K562 (cell line): ENCODE results near the gene TAS2R10. TPM values are rescaled to one million over a fixed set of nuclear protein-coding genes. Genes with fewer than 3 reads are reported as not detected.

Experiments
- ATAC-seq: fragments of 200-7000 bp; cut with Tn5 transposase; 3 replicates; pipeline ENCODE4 v1.9.1; 2020; ENCODE audit warnings: moderate library complexity
- BruUV-seq: library from RNA; stranded (reverse); fragments of 400-500 nt; replicated peaks from 2 replicates; lab custom pipeline; 2021; lab: Mats Ljungman, UMichigan
- CTCF ChIA-PET: fragments of 300-600 bp; formaldehyde crosslinking; extraction: SDS; loops from one replicate; lab custom pipeline; 2021; ENCODE audit warnings: low intra/inter-chr PET ratio; lab: Yijun Ruan, JAX
- POLR2A ChIA-PET: fragments of 300-600, 350-650 bp; sonication (Branson Sonifier 250); formaldehyde crosslinking; extraction: SDS; loops from one replicate; lab custom pipeline; 2021; ENCODE audit warnings: antibody characterized with exemption, inconsistent platforms; lab: Yijun Ruan, JAX
- DNase-seq, 4 experiments: peaks; one replicate each; pipeline versions ENCODE4 v3.0.0 to v3.0.0-alpha.2; 2011 to 2018; ENCODE audit warnings: low spot score in 3 of 4, mixed read lengths in 3 of 4; ENCODE audit errors: extremely low read depth in 1 of 4
- FAIRE-seq: peaks from 2 replicates; lab custom pipeline; 2011; peaks lifted over from hg19 to GRCh38; lab: Jason Lieb, UNC
- H2AFZ ChIP-seq: 2 replicates; pipeline ENCODE4 v1.6.0; 2011; ENCODE audit warnings: low read depth, low read length, control low read depth, inconsistent platforms
- H3K27ac ChIP-seq: fragments of 200-600 bp; 3 replicates; pipeline ENCODE4 v1.8.0; 2011; ENCODE audit warnings: low read depth, mild to moderate bottlenecking, control low read depth, inconsistent platforms, low read length, moderate library complexity, mixed read lengths; ENCODE audit errors: extremely low read depth
- H3K27me3 ChIP-seq, 2 experiments: fragments of 300-600 bp in 1 of 2; 2 replicates in 1 of 2; 3 replicates in 1 of 2; pipeline versions ENCODE4 v1.6.0 to v1.8.0; 2011; ENCODE audit warnings: inconsistent platforms in 2 of 2, low read length in 2 of 2, mild to moderate bottlenecking in 1 of 2, mixed read lengths in 1 of 2, moderate library complexity in 1 of 2; ENCODE audit not compliant: control insufficient read depth in 2 of 2, insufficient read depth in 2 of 2
- H3K36me3 ChIP-seq: fragments of 300-600 bp; 3 replicates; pipeline ENCODE4 v1.8.0; 2011; ENCODE audit warnings: mild to moderate bottlenecking, low read length, inconsistent platforms; ENCODE audit not compliant: control insufficient read depth, insufficient read depth
- H3K4me1 ChIP-seq, 2 experiments: fragments of 200-600 bp in 1 of 2; replicated peaks in 1 of 2; 2 replicates in 1 of 2; 3 replicates in 1 of 2; pipeline versions ENCODE4 v1.5.1 to v1.8.0; 2011; ENCODE audit warnings: inconsistent platforms in 2 of 2, low read length in 2 of 2, mild to moderate bottlenecking in 1 of 2, mixed read lengths in 1 of 2, moderate library complexity in 1 of 2; ENCODE audit not compliant: control insufficient read depth in 2 of 2, insufficient read depth in 2 of 2
- H3K4me2 ChIP-seq: 2 replicates; pipeline ENCODE4 v1.6.1; 2011; ENCODE audit warnings: low read length, control low read depth, inconsistent platforms, mixed read lengths; ENCODE audit not compliant: insufficient read depth
- H3K4me3 ChIP-seq: fragments of 200-600 bp; sonication (generic), shearing (Covaris generic); 2 replicates; pipeline ENCODE4 v1.5.1; 2016; ENCODE audit warnings: control low read depth, inconsistent platforms
- H3K79me2 ChIP-seq: fragments of 200-600 bp; 3 replicates; pipeline ENCODE4 v1.8.0; 2011; ENCODE audit warnings: low read length, inconsistent platforms; ENCODE audit not compliant: control insufficient read depth, insufficient read depth
- H3K9ac ChIP-seq, 2 experiments: 2 replicates each; pipeline versions ENCODE4 v1.6.0 to v1.6.1; 2011; ENCODE audit warnings: low read depth in 2 of 2, low read length in 2 of 2, control low read depth in 1 of 2, inconsistent platforms in 1 of 2, mild to moderate bottlenecking in 1 of 2, mixed read lengths in 1 of 2; ENCODE audit not compliant: insufficient read depth in 1 of 2
- H3K9me1 ChIP-seq: one replicate; pipeline ENCODE4 v1.6.0; 2011; ENCODE audit warnings: inconsistent platforms, mild to moderate bottlenecking, low read length, moderate library complexity; ENCODE audit not compliant: control insufficient read depth, insufficient read depth
- H3K9me3 ChIP-seq: replicated peaks from 2 replicates; pipeline ENCODE4 v1.5.1; 2011; ENCODE audit warnings: low read depth, low read length, inconsistent platforms; ENCODE audit not compliant: control insufficient read depth, insufficient read depth
- H4K20me1 ChIP-seq: replicated peaks from 2 replicates; pipeline ENCODE4 v1.6.1; 2011; ENCODE audit warnings: low read length, inconsistent platforms, mixed read lengths; ENCODE audit not compliant: control insufficient read depth, insufficient read depth
- ASH1L ChIP-seq: fragments of 450-650 bp; IDR thresholded peaks from 2 replicates; pipeline ENCODE4 v1.6.1; 2018; ENCODE audit warnings: borderline replicate concordance, mild to moderate bottlenecking, low read depth; ENCODE audit not compliant: partially characterized antibody
- CEBPB ChIP-seq: fragments of 450-650 bp; IDR thresholded peaks from 2 replicates; pipeline ENCODE4 v1.6.1; 2016; ENCODE audit warnings: missing genetic modification characterization, missing compliant biosample characterization
- CEBPG ChIP-seq, 3 experiments: fragments of 200-800 bp in 1 of 3; sonication (Bioruptor generic) in 1 of 3; sonication (generic) in 1 of 3; formaldehyde crosslinking in 1 of 3; IDR thresholded peaks in 2 of 3; conservative IDR thresholded peaks in 1 of 3; 2 replicates each; pipeline versions ENCODE4 v1.6.1 to v1.8.0; 2016 to 2022; ENCODE audit warnings: missing compliant biosample characterization in 2 of 3, missing genetic modification characterization in 2 of 3, mild to moderate bottlenecking in 1 of 3, missing genetic modification reagents in 1 of 3
- ZNF77 ChIP-seq: fragments of 250-450 bp; sonication (Bioruptor Pico); IDR thresholded peaks from 2 replicates; pipeline ENCODE4 v1.5.0; 2020
- WGBS: fragments of 100-300 bp; shearing (Covaris generic); methylation state at CpG from one replicate; pipeline ENCODE4 v1.1.6; 2016; ENCODE audit warnings: low coverage, mixed read lengths; ENCODE audit not compliant: insufficient coverage; ENCODE audit errors: missing lambda C conversion rate; 5-methylcytosine and 5-hydroxymethylcytosine counted together
- in situ Hi-C: fragments of 300-500 bp; cut with MboI; formaldehyde crosslinking; loops from 4 replicates; pipeline ENCODE4 v1.15.0; 2018; ENCODE audit warnings: inconsistent platforms, mixed read lengths
- intact Hi-C: fragments of 100-400 bp; cut with micrococcal nuclease; formaldehyde crosslinking; loops from 2 replicates; pipeline ENCODE4 v1.14.2; 2022
- polyA plus RNA-seq, 8 experiments: library from polyadenylated mRNA; depleted of rRNA in 4 of 8; stranded (reverse) in 5 of 8; unstranded in 3 of 8; fragments of >200 nt; fragmentation: Nextera tagmentation in 2 of 8; fragmentation: Illumina TruSeq in 1 of 8; extraction: Ambion mirVana in 2 of 8; extraction: Trizol in 1 of 8; gene quantifications; 2 replicates each; pipeline versions ENCODE4 v1.2.1 to v1.2.3, GENCODE V29; 2011 to 2014; ENCODE audit warnings: inconsistent platforms in 1 of 8, missing spikeins in 1 of 8
- total RNA-seq, 7 experiments: library from RNA; depleted of rRNA in 6 of 7; stranded (reverse); fragments of >200 nt in 6 of 7; fragmentation: Illumina TruSeq in 2 of 7; extraction: Trizol in 2 of 7; gene quantifications; 2 replicates each; pipeline versions ENCODE4 v1.2.1 to v1.2.3, GENCODE V29; 2011 to 2021; ENCODE audit warnings: low replicate concordance in 1 of 7

The TAS2R10 gene
- total and polyA plus RNA-seq, 9 of the 15 experiments (the other 6 are each of a cell fraction or from before 2014, with no cell fraction given): 0.22 to 0.51 TPM; not detected in 7

- no peaks in the 10 kb centered on the region for H3K36me3 ChIP-seq
- H4K20me1 ChIP-seq: no peaks in the 10 kb centered on the region
- H3K4me2 ChIP-seq: no peak overlapping the region
- H3K4me1 ChIP-seq: no peaks in the 10 kb centered on the region
- CTCF ChIA-PET: no interaction called here
- BruUV-seq: no TSS peak
- intact Hi-C loops (no loop called here), in situ Hi-C loops (no loop called here)
- WGBS: 14% methylated on average over 1 of the region's 1 CpG
- no peak overlapping the region for H2AFZ ChIP-seq
- TF ChIP-seq CEBPG (CRISPR knock-in tag; IDR thresholded peaks at IDR 0.05) (no peak), CEBPG (tag; conservative IDR thresholded peaks at IDR 0.05 in 1 of 2, IDR thresholded peaks at IDR 0.05 in 1 of 2) (peak in 1 of 2 experiments; percentile 38; a peak in 1 of 4 replicates), ZNF77 (CRISPR knock-in tag) (no peak), CEBPB (tag) (peak; percentile 56)
- H3K27ac ChIP-seq: no peak overlapping the region
- H3K9ac ChIP-seq: no peak overlapping the region
- no peaks in the 10 kb centered on the region for H3K9me3 ChIP-seq
- no peaks in the 10 kb centered on the region for H3K79me2 ChIP-seq
- H3K9me1 ChIP-seq: no peaks in the 10 kb centered on the region
- ATAC-seq (no peak), DNase-seq (no peak), FAIRE-seq (no peak)
- no peak overlapping the region for H3K4me3 ChIP-seq
- no peaks in the 10 kb centered on the region for H3K27me3 ChIP-seq
- POLR2A ChIA-PET: no interaction called here
Observed at GRCh38 chr12:10829994-10830393, 3.8 kb upstream of the TAS2R10 start.

GRCh38 chr12:10824957-10825356 lies 1.2 kb downstream of the TAS2R10 start:
- no peak for FAIRE-seq
- CTCF ChIA-PET: no interaction called here
- 10% methylated on average over 3 of the region's 3 CpGs for WGBS

More at GRCh38 chr12:10824957-10825356, 1.2 kb downstream of the TAS2R10 start:
- DNase-seq: no peak
- no peak overlapping the region for H2AFZ ChIP-seq
- no peak overlapping the region for H3K4me3 ChIP-seq
- no peaks in the 10 kb centered on the region for H3K36me3 ChIP-seq
- in situ Hi-C loops: no loop called here
- intact Hi-C loops: no loop called here
- ATAC-seq: no peak
- no peak for TF ChIP-seq ASH1L
- no peaks in the 10 kb centered on the region for H3K4me1 ChIP-seq
- no peaks in the 10 kb centered on the region for H3K9me3 ChIP-seq
- no peak overlapping the region for H3K27ac ChIP-seq
- no peaks in the 10 kb centered on the region for H3K79me2 ChIP-seq
- no peaks in the 10 kb centered on the region for H3K27me3 ChIP-seq
- POLR2A ChIA-PET: interaction anchor here (0.6 kb wide), 1 partner anchor 75 kb away, joined by 5 read pairs; no protein-coding TSS in a partner anchor
- no peak overlapping the region for H3K9ac ChIP-seq
- H4K20me1 ChIP-seq: no peaks in the 10 kb centered on the region
- no peaks in the 10 kb centered on the region for H3K9me1 ChIP-seq
- H3K4me2 ChIP-seq: no peak overlapping the region
- BruUV-seq: no TSS peak
